Activated naive CD4-positive, alpha-beta T cell treated with anti-CD3 and anti-CD28 coated beads for 36 hours (primary cell): Measurements from ENCODE around the gene GNPNAT1. TPM values are rescaled to one million over a fixed set of nuclear protein-coding genes. Genes with fewer than 3 reads are reported as not detected.

ENCODE experiments used
- CTCF ChIA-PET: fragments of 350-600 bp; sonication (Branson Sonifier 250); formaldehyde crosslinking; loops from one replicate; lab custom pipeline; 2021; ENCODE audit warnings: antibody characterized with exemption; lab: Charles Lee
- DNase-seq: peaks from one replicate; pipeline ENCODE4 v3.0.0-alpha.2; 2020
- H3K27ac Mint-ChIP-seq: one replicate; pipeline ENCODE4 v1.8.0; 2021; ENCODE audit warnings: mild to moderate bottlenecking, mixed read lengths
- H3K27me3 Mint-ChIP-seq: one replicate; pipeline ENCODE4 v1.8.0; 2021; ENCODE audit warnings: low read depth, mixed read lengths
- H3K36me3 Mint-ChIP-seq: one replicate; pipeline ENCODE4 v1.8.0; 2021; ENCODE audit warnings: low read depth, mixed read lengths
- H3K4me1 Mint-ChIP-seq: one replicate; pipeline ENCODE4 v1.8.0; 2021; ENCODE audit warnings: low read depth, mixed read lengths
- H3K4me3 Mint-ChIP-seq: one replicate; pipeline ENCODE4 v1.8.0; 2021; ENCODE audit warnings: mild to moderate bottlenecking, moderate library complexity, mixed read lengths
- H3K9me3 Mint-ChIP-seq: one replicate; pipeline ENCODE4 v1.8.0; 2021; ENCODE audit warnings: mixed read lengths
- intact Hi-C: fragments of 100-400 bp; cut with micrococcal nuclease; formaldehyde crosslinking; loops from one replicate; pipeline ENCODE4 v1.15.1; 2023
- total RNA-seq, 2 experiments: library from RNA; stranded (reverse); gene quantifications; one replicate each; pipeline ENCODE4 v1.2.3, GENCODE V29; 2021

GNPNAT1 gene
- 10 to 100 TPM; 26.1 to 26.9 TPM for total RNA-seq

DNA sequence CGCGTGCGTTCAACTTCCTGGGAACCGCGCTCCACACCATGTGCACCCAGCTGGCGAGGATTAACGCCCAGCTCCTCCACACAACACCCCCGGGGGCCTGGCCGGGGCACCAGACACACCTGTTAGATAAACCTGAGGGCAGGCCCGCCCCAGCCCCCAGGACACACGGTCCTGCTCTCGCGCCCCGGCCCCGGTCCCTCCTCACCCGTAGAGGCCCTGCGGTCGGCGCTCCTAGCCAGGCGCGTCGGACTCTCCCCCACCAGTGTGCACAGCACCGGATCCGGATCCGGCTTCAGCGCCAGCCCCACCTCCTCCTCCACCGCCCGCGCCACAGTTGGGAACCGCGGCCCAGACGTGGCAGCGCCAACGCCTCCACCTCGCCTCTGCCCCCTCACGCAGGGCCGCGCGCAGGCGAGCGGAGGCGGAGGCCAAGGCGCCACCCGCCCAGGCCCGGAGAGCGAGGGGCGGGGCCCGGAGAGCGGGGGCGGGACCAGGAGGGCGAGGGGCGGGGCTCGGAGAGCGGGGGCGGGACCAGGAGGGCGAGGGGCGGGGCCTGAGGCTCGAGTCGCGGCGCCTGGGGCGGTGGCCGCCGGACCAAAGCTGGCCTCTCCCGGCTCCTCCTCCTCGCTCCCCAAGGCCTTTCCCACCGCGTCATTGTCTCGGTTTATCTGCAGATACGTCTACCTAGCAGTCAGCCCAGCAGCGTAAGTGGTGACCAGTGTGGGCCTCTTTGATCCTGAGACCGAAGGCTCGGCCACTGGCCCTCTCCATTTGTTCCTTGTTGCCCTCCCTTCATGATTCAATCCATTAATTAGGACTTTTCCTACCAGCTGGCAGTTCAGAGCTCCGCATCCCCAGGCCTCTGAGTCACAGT, at the start of gene GNPNAT1:
GNPNAT1 (minus strand) TSS at position 385 of the 874 bp plus-strand sequence. CDS start 6,957 bp downstream, outside the sequence.
- peak within 1 kb of the TSS; percentile 66 for H3K27ac Mint-ChIP-seq
- peak; percentile 85 for DNase-seq
- H3K4me1 Mint-ChIP-seq: peaks cover 29% of the 10 kb centered on the region
- no peaks in the 10 kb centered on the region for H3K27me3 Mint-ChIP-seq
- peaks cover under 1% of the 10 kb centered on the region for H3K9me3 Mint-ChIP-seq
- peaks cover 3% of the 10 kb centered on the region for H3K36me3 Mint-ChIP-seq
- CTCF ChIA-PET: no interaction called here
- intact Hi-C loops: loop anchor here (1.0 to 5.0 kb wide), 7 partner anchors 49 to 924 kb away; partner anchors contain the start of genes GPR137C, PSMC6, STYX and TXNDC16
- peak within 1 kb of the TSS; percentile 94 for H3K4me3 Mint-ChIP-seq

- no peaks in the 10 kb centered on the region for H3K4me1 Mint-ChIP-seq
- H3K27ac Mint-ChIP-seq: no peak overlapping the region
- H3K27me3 Mint-ChIP-seq: no peaks in the 10 kb centered on the region
- CTCF ChIA-PET: interaction anchor here (1.0 to 1.1 kb wide), 2 partner anchors 18 to 152 kb away, joined by 3 read pairs; no protein-coding TSS in a partner anchor
- no peaks in the 10 kb centered on the region for H3K9me3 Mint-ChIP-seq
- H3K36me3 Mint-ChIP-seq: no peaks in the 10 kb centered on the region
- peak; percentile 6 for DNase-seq
- intact Hi-C loops: no loop called here
- H3K4me3 Mint-ChIP-seq: no peak overlapping the region
Observed at GRCh38 chr14:52840877-52841276, 49.5 kb upstream of the GNPNAT1 start.

- Mint-ChIP-seq H3K9me3 (no peaks in the 10 kb centered on the region), H3K36me3 (no peaks in the 10 kb centered on the region), H3K27me3 (no peaks in the 10 kb centered on the region), H3K27ac (no peak overlapping the region), H3K4me1 (no peaks in the 10 kb centered on the region), H3K4me3 (no peak overlapping the region)
- CTCF ChIA-PET: no interaction called here
- no peak for DNase-seq
- intact Hi-C loops: no loop called here
Observed at GRCh38 chr14:52837451-52837850, 46.0 kb upstream of the GNPNAT1 start.

GRCh38 chr14:52836063-52836462, 44.7 kb upstream of the GNPNAT1 start:
- no peak overlapping the region for H3K4me3 Mint-ChIP-seq
- CTCF ChIA-PET: no interaction called here
- no peaks in the 10 kb centered on the region for H3K27me3 Mint-ChIP-seq
- intact Hi-C loops: no loop called here
- no peaks in the 10 kb centered on the region for H3K9me3 Mint-ChIP-seq
- no peaks in the 10 kb centered on the region for H3K4me1 Mint-ChIP-seq
- no peak for DNase-seq
- H3K36me3 Mint-ChIP-seq: no peaks in the 10 kb centered on the region
- no peak overlapping the region for H3K27ac Mint-ChIP-seq

DNA sequence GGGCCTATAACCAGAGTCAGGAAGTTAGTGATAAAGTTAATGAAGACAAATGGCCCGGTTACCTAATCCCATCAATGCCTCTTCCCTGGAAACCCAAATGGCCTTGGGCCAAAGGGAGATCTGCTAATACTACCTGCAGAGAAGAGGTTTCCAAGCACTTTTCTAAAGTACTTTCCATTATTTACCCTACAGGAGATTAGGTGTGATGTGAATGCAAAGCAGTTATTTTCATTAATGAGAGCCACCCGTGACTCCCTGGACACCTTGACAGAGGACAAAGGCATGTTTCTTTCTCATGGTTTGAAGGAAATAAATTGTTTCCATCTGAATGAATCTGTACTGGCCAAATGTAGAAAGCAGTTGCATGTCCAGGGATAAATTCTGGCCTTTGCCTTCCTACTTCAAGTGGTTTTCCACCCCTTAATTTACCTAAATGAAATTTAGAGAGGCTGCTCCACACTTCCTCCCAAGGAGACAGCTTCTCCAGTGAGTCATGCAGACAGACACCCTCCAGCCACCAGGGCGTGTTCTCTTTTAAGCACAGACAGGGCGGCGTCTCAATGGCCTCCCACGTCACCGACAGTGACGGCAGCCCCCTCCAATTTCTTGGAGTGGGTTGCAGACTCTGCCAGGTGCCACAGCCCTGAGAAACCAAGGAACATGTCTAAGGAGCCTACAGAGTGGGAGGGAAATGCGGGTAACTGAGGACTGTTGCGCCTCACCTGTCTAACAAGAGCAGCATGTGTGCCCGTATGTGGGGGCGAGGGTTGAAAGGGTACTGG, 43.9 kb upstream of the GNPNAT1 start:
- no peaks in the 10 kb centered on the region for H3K9me3 Mint-ChIP-seq
- CTCF ChIA-PET: interaction anchor here (0.6 kb wide), 1 partner anchor 10 kb away, joined by 3 read pairs; no protein-coding TSS in a partner anchor
- no peaks in the 10 kb centered on the region for H3K4me1 Mint-ChIP-seq
- H3K36me3 Mint-ChIP-seq: no peaks in the 10 kb centered on the region
- intact Hi-C loops: no loop called here
- H3K4me3 Mint-ChIP-seq: no peak overlapping the region
- DNase-seq: no peak
- H3K27me3 Mint-ChIP-seq: no peaks in the 10 kb centered on the region
- no peak overlapping the region for H3K27ac Mint-ChIP-seq

DNA sequence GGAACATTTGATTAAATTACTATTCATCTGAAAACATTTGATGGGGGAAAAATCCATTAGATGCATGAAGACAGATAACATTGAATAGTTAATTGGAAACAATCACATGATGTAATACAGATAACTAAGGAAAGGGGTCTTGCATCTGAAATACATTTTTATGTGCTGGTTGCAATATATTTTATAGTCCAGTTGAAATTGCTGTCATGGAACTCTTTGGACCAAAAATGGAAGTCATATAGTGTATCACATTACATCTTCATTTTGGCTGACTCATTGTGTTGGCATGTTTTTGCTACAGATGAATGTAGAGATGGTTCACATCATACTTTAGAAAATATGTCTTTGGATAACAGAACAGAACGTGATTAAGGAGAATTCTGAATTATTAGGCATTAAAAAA, 43.0 kb upstream of the GNPNAT1 start:
- no peaks in the 10 kb centered on the region for H3K27me3 Mint-ChIP-seq
- CTCF ChIA-PET: interaction anchor here (0.6 kb wide), 1 partner anchor 9 kb away, joined by 3 read pairs; no protein-coding TSS in a partner anchor
- H3K4me1 Mint-ChIP-seq: no peaks in the 10 kb centered on the region
- no peak for DNase-seq
- no peaks in the 10 kb centered on the region for H3K9me3 Mint-ChIP-seq
- H3K27ac Mint-ChIP-seq: no peak overlapping the region
- intact Hi-C loops: no loop called here
- H3K36me3 Mint-ChIP-seq: no peaks in the 10 kb centered on the region
- H3K4me3 Mint-ChIP-seq: no peak overlapping the region

DNA sequence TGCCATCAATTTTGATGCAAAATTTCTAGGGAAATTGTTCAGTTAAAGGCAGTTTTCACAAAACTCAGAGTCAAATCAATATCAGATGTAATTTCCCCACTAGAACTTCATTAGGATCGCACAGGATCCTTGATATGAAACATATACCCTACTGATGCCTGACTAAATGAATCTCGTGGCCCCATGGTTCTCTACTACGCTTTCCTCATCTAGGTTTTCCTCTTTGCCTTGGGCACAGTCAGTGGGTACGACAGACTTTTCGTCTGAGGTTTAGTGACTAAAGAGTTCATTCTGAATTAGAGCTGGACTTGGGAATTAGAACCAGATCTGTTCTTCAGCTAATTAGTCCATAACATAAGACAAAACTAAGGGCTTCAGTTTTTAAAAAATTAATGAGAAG, 42.5 kb upstream of the GNPNAT1 start:
- no peak for DNase-seq
- CTCF ChIA-PET: no interaction called here
- H3K36me3 Mint-ChIP-seq: no peaks in the 10 kb centered on the region
- no peak overlapping the region for H3K27ac Mint-ChIP-seq
- no peaks in the 10 kb centered on the region for H3K27me3 Mint-ChIP-seq
- H3K4me1 Mint-ChIP-seq: no peaks in the 10 kb centered on the region
- intact Hi-C loops: no loop called here
- no peak overlapping the region for H3K4me3 Mint-ChIP-seq
- H3K9me3 Mint-ChIP-seq: no peaks in the 10 kb centered on the region

- Mint-ChIP-seq H3K27me3 (peaks cover 1% of the 10 kb centered on the region), H3K4me3 (no peak overlapping the region), H3K27ac (no peak overlapping the region), H3K36me3 (no peaks in the 10 kb centered on the region), H3K4me1 (peaks cover 2% of the 10 kb centered on the region), H3K9me3 (no peaks in the 10 kb centered on the region)
- intact Hi-C loops: loop anchor here (5.0 kb wide), 1 partner anchor 498 kb away; no protein-coding TSS in a partner anchor
- CTCF ChIA-PET: interaction anchor here (0.6 to 1.0 kb wide), 2 partner anchors 130 to 134 kb away, joined by 3 to 4 read pairs; no protein-coding TSS in a partner anchor
- DNase-seq: no peak
Observed at GRCh38 chr14:52829527-52830185, 38.2 kb upstream of the GNPNAT1 start.

- Mint-ChIP-seq H3K9me3 (no peaks in the 10 kb centered on the region), H3K4me3 (no peak overlapping the region), H3K36me3 (no peaks in the 10 kb centered on the region), H3K27ac (no peak overlapping the region), H3K4me1 (peaks cover 2% of the 10 kb centered on the region), H3K27me3 (peaks cover 1% of the 10 kb centered on the region)
- CTCF ChIA-PET: no interaction called here
- intact Hi-C loops: loop anchor here (5.0 kb wide), 1 partner anchor 500 kb away; no protein-coding TSS in a partner anchor
- no peak for DNase-seq
Observed at GRCh38 chr14:52827426-52827825, 36.0 kb upstream of the GNPNAT1 start.

GRCh38 chr14:52825085-52825484, 33.7 kb upstream of the GNPNAT1 start:
- intact Hi-C loops: loop anchor here (1.0 to 5.0 kb wide), 3 partner anchors 93 to 502 kb away; no protein-coding TSS in a partner anchor
- CTCF ChIA-PET: interaction anchor here (0.6 to 4.4 kb wide), 11 partner anchors 9 to 1090 kb away, joined by 3 to 23 read pairs (median 4); no protein-coding TSS in a partner anchor
- peaks cover 1% of the 10 kb centered on the region for H3K27me3 Mint-ChIP-seq

DNA sequence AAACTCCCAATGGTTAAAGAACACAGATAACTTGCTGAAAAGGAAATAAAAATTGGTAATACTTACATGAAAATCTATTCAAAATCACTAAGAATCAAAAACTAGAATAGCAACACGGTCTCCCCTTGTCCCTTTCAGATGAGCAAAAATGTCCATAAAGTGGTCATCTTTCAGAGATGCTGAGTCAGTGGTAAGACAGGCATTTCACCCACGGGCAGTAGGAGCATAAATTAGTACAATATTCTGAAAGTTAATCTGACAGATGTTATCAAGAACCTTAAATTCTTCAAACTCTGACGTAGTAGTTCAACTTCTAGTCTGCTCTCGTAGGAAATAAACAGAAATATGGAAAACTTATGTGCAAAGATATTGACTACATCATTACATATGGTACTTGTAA, 33.1 kb upstream of the GNPNAT1 start:
- Mint-ChIP-seq H3K4me3 (no peak overlapping the region), H3K9me3 (no peaks in the 10 kb centered on the region), H3K4me1 (peaks cover 2% of the 10 kb centered on the region), H3K27ac (no peak overlapping the region), H3K36me3 (no peaks in the 10 kb centered on the region), H3K27me3 (peaks cover 1% of the 10 kb centered on the region)
- intact Hi-C loops: no loop called here
- DNase-seq: no peak
- CTCF ChIA-PET: interaction anchor here (0.6 to 4.4 kb wide), 8 partner anchors 8 to 501 kb away, joined by 3 to 23 read pairs (median 4); no protein-coding TSS in a partner anchor

More at GRCh38 chr14:52825085-52825484, 33.7 kb upstream of the GNPNAT1 start:
- no peak overlapping the region for H3K4me3 Mint-ChIP-seq
- peaks cover 2% of the 10 kb centered on the region for H3K4me1 Mint-ChIP-seq
- no peaks in the 10 kb centered on the region for H3K36me3 Mint-ChIP-seq
- DNase-seq: peak; percentile 41
- H3K27ac Mint-ChIP-seq: peak overlapping the region; percentile 30
- no peaks in the 10 kb centered on the region for H3K9me3 Mint-ChIP-seq
